ENCODE measurements around the gene MAP1LC3A.

The MAP1LC3A gene

DNA sequence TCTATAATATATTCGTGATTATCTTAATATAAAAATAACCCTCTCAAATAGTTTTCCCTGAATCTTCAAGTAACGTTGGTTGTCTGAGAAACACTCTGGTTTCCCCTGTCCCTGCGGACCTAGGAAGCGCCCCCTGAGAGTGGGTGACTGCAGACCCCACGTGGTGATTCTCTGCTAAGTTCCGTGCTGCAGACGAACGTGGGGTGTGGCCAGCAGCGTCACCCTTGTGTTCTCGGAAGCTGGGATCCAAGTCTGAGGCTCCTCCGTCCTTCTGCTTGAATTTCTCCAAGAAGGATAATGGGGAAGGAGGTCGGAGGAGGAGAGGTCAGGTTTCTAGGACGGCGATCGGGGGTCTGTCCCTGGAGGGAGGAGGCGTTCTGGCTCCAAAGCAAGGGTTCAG, 16.6 kb upstream of the MAP1LC3A start:
- ATAC-seq (ENCODE audit: low read depth) (no peak), DNase-seq (ENCODE audit: low spot score) (no peak)
- no peaks in the 10 kb centered on the region for H3K4me1 ChIP-seq (ENCODE audit: insufficient read depth, poor library complexity, severe bottlenecking)
- H3K4me3 ChIP-seq (ENCODE audit: severe bottlenecking), result no peak overlapping the region
- TF ChIP-seq, protein P1, sequence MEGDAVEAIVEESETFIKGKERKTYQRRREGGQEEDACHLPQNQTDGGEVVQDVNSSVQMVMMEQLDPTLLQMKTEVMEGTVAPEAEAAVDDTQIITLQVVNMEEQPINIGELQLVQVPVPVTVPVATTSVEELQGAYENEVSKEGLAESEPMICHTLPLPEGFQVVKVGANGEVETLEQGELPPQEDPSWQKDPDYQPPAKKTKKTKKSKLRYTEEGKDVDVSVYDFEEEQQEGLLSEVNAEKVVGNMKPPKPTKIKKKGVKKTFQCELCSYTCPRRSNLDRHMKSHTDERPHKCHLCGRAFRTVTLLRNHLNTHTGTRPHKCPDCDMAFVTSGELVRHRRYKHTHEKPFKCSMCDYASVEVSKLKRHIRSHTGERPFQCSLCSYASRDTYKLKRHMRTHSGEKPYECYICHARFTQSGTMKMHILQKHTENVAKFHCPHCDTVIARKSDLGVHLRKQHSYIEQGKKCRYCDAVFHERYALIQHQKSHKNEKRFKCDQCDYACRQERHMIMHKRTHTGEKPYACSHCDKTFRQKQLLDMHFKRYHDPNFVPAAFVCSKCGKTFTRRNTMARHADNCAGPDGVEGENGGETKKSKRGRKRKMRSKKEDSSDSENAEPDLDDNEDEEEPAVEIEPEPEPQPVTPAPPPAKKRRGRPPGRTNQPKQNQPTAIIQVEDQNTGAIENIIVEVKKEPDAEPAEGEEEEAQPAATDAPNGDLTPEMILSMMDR (IDR thresholded peaks at IDR 0.05; ENCODE audit: poor library complexity, severe bottlenecking), result no peak
- H3K36me3 ChIP-seq (ENCODE audit: low read depth), result peaks cover 46% of the 10 kb centered on the region
- no peak overlapping the region for H3K27ac ChIP-seq (ENCODE audit: poor library complexity, severe bottlenecking)
- no peaks in the 10 kb centered on the region for H3K9me3 ChIP-seq (ENCODE audit: severe bottlenecking)
- no peaks in the 10 kb centered on the region for H3K27me3 ChIP-seq (ENCODE audit: insufficient read depth, poor library complexity, severe bottlenecking)

DNA sequence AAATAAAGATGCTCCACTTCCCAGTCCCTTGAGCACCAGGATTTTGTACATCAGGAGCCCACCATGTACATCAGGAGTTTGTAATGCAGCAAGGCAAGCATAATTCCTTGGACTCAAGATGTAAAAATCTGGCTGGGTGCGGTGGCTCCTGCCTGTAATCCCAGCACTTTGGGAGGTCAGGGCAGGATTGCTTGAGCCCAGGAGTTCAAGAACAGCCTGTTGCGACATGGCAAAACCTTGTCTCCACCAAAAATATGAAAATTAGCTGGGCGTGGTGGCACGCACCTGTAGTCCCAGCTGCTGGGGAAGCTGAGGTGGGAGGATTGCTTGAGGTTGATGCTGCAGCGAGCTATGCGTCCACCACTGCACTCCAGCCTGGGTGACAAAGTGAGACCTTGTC, 16.1 kb upstream of the MAP1LC3A start:
- Histone ChIP-seq H3K4me1 (ENCODE audit: insufficient read depth, poor library complexity, severe bottlenecking) (no peaks in the 10 kb centered on the region), H3K27me3 (ENCODE audit: insufficient read depth, poor library complexity, severe bottlenecking) (no peaks in the 10 kb centered on the region), H3K9me3 (ENCODE audit: severe bottlenecking) (no peaks in the 10 kb centered on the region), H3K27ac (ENCODE audit: poor library complexity, severe bottlenecking) (no peak overlapping the region), H3K4me3 (ENCODE audit: severe bottlenecking) (no peak overlapping the region), H3K36me3 (ENCODE audit: low read depth) (peaks cover 41% of the 10 kb centered on the region)
- ATAC-seq (ENCODE audit: low read depth) (no peak), DNase-seq (ENCODE audit: low spot score) (no peak)
- TF ChIP-seq, protein P1 (IDR thresholded peaks at IDR 0.05; ENCODE audit: poor library complexity, severe bottlenecking), result no peak

DNA sequence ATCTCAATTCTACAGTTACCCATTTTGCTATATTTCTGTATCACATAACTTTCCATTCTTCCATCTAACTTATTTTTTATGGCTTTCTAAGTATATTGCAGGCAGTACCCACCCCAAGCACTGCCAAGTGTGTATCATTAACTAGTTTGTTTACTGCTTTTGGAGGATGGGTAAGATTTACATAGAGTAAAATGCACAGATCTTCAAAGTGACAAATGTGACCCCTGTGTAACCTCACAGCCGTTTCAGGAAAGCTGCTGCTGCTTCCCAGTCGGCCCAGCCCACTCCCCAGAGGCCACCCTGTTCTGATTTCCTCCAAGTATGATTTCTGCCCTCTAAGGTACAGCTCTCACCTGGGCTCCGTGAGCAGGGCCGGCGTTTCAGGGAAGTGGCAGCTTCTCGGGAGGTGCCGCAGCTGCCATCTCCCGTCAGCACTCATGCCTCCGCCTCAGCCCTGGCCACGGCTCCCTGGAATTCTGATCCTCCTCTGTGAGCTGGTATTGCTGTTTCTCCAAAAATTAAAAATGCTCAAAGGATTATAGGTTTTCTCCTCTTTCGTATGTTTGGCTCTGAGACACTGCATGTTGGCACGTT, 15.0 kb upstream of the MAP1LC3A start:
- no peaks in the 10 kb centered on the region for H3K27me3 ChIP-seq (ENCODE audit: insufficient read depth, poor library complexity, severe bottlenecking)
- no peaks in the 10 kb centered on the region for H3K4me1 ChIP-seq (ENCODE audit: insufficient read depth, poor library complexity, severe bottlenecking)
- DNase-seq (ENCODE audit: low spot score), result no peak
- H3K9me3 ChIP-seq (ENCODE audit: severe bottlenecking), result no peaks in the 10 kb centered on the region
- TF ChIP-seq, protein P1 (IDR thresholded peaks at IDR 0.05; ENCODE audit: poor library complexity, severe bottlenecking), result no peak
- no peak overlapping the region for H3K4me3 ChIP-seq (ENCODE audit: severe bottlenecking)
- peaks cover 34% of the 10 kb centered on the region for H3K36me3 ChIP-seq (ENCODE audit: low read depth)
- H3K27ac ChIP-seq (ENCODE audit: poor library complexity, severe bottlenecking), result no peak overlapping the region
- no peak for ATAC-seq (ENCODE audit: low read depth)

DNA sequence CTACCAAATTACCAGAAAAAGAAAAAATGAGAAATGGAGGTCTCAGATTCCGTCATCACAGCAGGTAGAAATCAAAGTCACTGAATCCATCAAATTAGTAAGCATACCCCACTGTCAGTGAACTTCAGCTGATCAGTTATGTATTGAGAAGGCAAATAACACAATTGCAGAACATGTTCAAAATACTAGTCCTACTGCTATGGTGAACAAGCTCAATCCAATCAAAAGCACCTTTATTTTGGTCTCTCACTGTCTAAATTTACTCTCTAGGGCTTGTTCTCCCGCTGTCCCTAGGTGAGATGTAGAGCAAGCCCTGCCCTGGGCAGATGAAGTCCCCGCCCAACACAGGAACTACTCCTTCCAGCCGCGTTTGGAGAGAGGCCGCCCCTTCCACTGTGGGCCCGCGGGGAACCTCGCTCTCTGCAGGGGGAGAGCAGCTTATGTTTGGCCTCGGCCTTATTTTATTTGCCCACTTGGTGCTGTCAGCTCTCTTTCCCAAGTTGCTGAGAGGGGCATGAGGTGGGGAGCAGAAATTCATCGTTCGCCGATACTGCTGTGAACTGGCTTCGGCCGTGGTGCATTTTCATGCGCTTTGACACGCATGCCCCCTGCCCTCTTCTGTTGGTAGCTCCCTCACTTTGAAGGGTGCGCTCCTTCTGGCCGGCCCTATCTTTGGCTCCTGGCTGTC, 14.3 kb upstream of the MAP1LC3A start:
- TF ChIP-seq, protein P1 (IDR thresholded peaks at IDR 0.05; ENCODE audit: poor library complexity, severe bottlenecking), result no peak
- Histone ChIP-seq H3K9me3 (ENCODE audit: severe bottlenecking) (no peaks in the 10 kb centered on the region), H3K4me1 (ENCODE audit: insufficient read depth, poor library complexity, severe bottlenecking) (no peaks in the 10 kb centered on the region), H3K36me3 (ENCODE audit: low read depth) (peaks cover 27% of the 10 kb centered on the region), H3K4me3 (ENCODE audit: severe bottlenecking) (no peak overlapping the region), H3K27me3 (ENCODE audit: insufficient read depth, poor library complexity, severe bottlenecking) (no peaks in the 10 kb centered on the region), H3K27ac (ENCODE audit: poor library complexity, severe bottlenecking) (no peak overlapping the region)
- peak; percentile 52 for ATAC-seq (ENCODE audit: low read depth)
- DNase-seq (ENCODE audit: low spot score), result no peak

DNA sequence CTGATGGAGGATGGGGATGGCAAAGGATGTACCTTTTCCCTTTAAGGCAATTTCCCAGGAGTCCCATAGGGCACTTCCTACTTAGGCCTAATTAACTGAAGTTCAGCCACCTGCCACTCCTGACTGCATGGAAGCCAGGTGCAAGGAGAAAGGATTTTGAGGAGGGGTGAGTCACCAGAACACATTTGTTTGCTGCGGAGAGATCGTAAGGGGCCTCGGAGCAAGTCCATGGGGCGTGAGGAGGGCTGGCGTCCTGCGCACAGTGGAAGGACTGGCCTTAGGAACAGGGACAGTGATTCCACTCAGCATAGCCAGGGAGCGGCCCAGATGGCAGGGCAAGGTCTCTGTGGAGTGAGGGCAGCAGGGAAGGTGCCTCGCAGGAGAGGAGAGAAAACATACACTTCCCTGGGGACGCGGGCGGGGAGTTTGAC, 11.8 kb upstream of the MAP1LC3A start:
- Histone ChIP-seq H3K36me3 (ENCODE audit: low read depth) (peaks cover 2% of the 10 kb centered on the region), H3K27ac (ENCODE audit: poor library complexity, severe bottlenecking) (no peak overlapping the region), H3K9me3 (ENCODE audit: severe bottlenecking) (no peaks in the 10 kb centered on the region), H3K4me3 (ENCODE audit: severe bottlenecking) (no peak overlapping the region), H3K27me3 (ENCODE audit: insufficient read depth, poor library complexity, severe bottlenecking) (no peaks in the 10 kb centered on the region), H3K4me1 (ENCODE audit: insufficient read depth, poor library complexity, severe bottlenecking) (no peaks in the 10 kb centered on the region)
- ATAC-seq (ENCODE audit: low read depth), result no peak
- TF ChIP-seq, protein P1 (IDR thresholded peaks at IDR 0.05; ENCODE audit: poor library complexity, severe bottlenecking), result no peak
- DNase-seq (ENCODE audit: low spot score), result no peak
